Spleen (tissue), 11 donors: ENCODE measurements around the gene CDC42BPG. TPM values are rescaled to one million over a fixed set of nuclear protein-coding genes. Genes with fewer than 3 reads are reported as not detected.

Source experiments
- DNase-seq: peaks from one replicate; pipeline ENCODE4 v3.0.0-alpha.2; 2020
- H3K27ac ChIP-seq, 8 donors: fragments of 200-600 bp; sonication (generic) in 7 of 8; 1 replicate in 4 of 8; 2 replicates in 4 of 8; pipeline versions ENCODE4 v1.5.0 to v1.8.0; 2016 to 2021; ENCODE audit warnings: inconsistent platforms in 4 of 8, mild to moderate bottlenecking in 4 of 8, moderate library complexity in 1 of 8
- H3K27me3 ChIP-seq, 7 donors: fragments of 200-600 bp; sonication (generic) in 6 of 7; replicated peaks in 1 of 7; 1 replicate in 4 of 7; 2 replicates in 3 of 7; pipeline versions ENCODE4 v1.5.0 to v1.8.0; 2016 to 2021; ENCODE audit warnings: inconsistent platforms in 3 of 7, mild to moderate bottlenecking in 1 of 7
- H3K36me3 ChIP-seq, 6 donors: fragments of 200-600 bp; sonication (generic) in 5 of 6; 1 replicate in 4 of 6; 2 replicates in 2 of 6; pipeline versions ENCODE4 v1.5.0 to v1.8.0; 2016 to 2021; ENCODE audit warnings: inconsistent platforms in 2 of 6
- H3K4me1 ChIP-seq, 6 donors: fragments of 200-600 bp; sonication (generic) in 5 of 6; 1 replicate in 3 of 6; 2 replicates in 3 of 6; pipeline versions ENCODE4 v1.5.0 to v1.8.0; 2016 to 2021; ENCODE audit warnings: inconsistent platforms in 3 of 6
- H3K4me3 ChIP-seq, 8 donors: fragments of 200-600 bp; sonication (generic) in 7 of 8; 1 replicate in 4 of 8; 2 replicates in 4 of 8; pipeline versions ENCODE4 v1.5.0 to v1.8.0; 2016 to 2021; ENCODE audit warnings: inconsistent platforms in 4 of 8, mild to moderate bottlenecking in 4 of 8, moderate library complexity in 2 of 8
- H3K9me3 ChIP-seq, 8 donors: fragments of 200-600 bp; sonication (generic) in 7 of 8; 1 replicate in 4 of 8; 2 replicates in 4 of 8; pipeline versions ENCODE4 v1.5.0 to v1.8.0; 2016 to 2021; ENCODE audit warnings: inconsistent platforms in 4 of 8
- CTCF ChIP-seq, 11 experiments: fragments of 200-600 bp in 7 of 11; fragments of 450-650 bp in 4 of 11; sonication (generic) in 4 of 11; IDR thresholded peaks in 8 of 11; conservative IDR thresholded peaks in 3 of 11; 1 replicate in 7 of 11; 2 replicates in 4 of 11; pipeline versions ENCODE4 v1.4.0 to v1.8.0; 2016 to 2021; ENCODE audit warnings: antibody characterized with exemption in 11 of 11, inconsistent platforms in 4 of 11, mild to moderate bottlenecking in 1 of 11
- POLR2A ChIP-seq, 3 donors: fragments of 450-650 bp; IDR thresholded peaks; one replicate each; pipeline ENCODE4 v1.5.1; 2017; ENCODE audit warnings: antibody characterized with exemption in 3 of 3, mild to moderate bottlenecking in 1 of 3
- POLR2AphosphoS5 ChIP-seq, 3 donors: sonication (generic); formaldehyde crosslinking; IDR thresholded peaks; one replicate each; pipeline ENCODE4 v1.5.1; 2017; ENCODE audit warnings: antibody characterized with exemption in 3 of 3
- WGBS, 5 donors: extraction: QIAGEN DNeasy Blood & Tissue Kit in 3 of 5; methylation state at CpG; one replicate each; pipeline versions ENCODE4 v1.1.5 to v1.1.7; 2013 to 2018; 5-methylcytosine and 5-hydroxymethylcytosine counted together
- intact Hi-C: fragments of 100-400 bp; cut with DNase I; formaldehyde crosslinking; loops from one replicate; pipeline ENCODE4 v1.15.0; 2023; ENCODE audit warnings: low total_unique reads
- polyA plus RNA-seq, 3 donors: library from polyadenylated mRNA; stranded (reverse); fragments of 200-250 nt; gene quantifications; one replicate each; pipeline ENCODE4 v1.2.1, GENCODE V29; 2013
- total RNA-seq, 7 donors: library from RNA; depleted of rRNA in 3 of 7; stranded (reverse); fragments of >200 nt in 3 of 7; fragmentation: NEBNext Ultra II Directional in 4 of 7; extraction: Animal tissue kit (Norgen Biotek cat#: 25700) in 4 of 7; gene quantifications; one replicate each; pipeline versions ENCODE4 v1.1.0 to v1.2.1, GENCODE V29; 2016 to 2021
- donor health status: healthy with polysubstance abuse.
- donor health status: DM: no; HTN: no; CAD: no; lungs with moderate emphysema.
- donor health status: DM: no; HTN: no; CAD: no.
- donor health status: Bipolar disorder and iron deficiency.
- donor health status: healthy.
- donor health status: DM: no; HTN: no; CAD: no.
- donor health status: DM: yes; HTN: yes; CAD: no.

Gene CDC42BPG
- total and polyA plus RNA-seq, 10 donors = 0.74 to 4.6 (median 2.5) TPM

DNA sequence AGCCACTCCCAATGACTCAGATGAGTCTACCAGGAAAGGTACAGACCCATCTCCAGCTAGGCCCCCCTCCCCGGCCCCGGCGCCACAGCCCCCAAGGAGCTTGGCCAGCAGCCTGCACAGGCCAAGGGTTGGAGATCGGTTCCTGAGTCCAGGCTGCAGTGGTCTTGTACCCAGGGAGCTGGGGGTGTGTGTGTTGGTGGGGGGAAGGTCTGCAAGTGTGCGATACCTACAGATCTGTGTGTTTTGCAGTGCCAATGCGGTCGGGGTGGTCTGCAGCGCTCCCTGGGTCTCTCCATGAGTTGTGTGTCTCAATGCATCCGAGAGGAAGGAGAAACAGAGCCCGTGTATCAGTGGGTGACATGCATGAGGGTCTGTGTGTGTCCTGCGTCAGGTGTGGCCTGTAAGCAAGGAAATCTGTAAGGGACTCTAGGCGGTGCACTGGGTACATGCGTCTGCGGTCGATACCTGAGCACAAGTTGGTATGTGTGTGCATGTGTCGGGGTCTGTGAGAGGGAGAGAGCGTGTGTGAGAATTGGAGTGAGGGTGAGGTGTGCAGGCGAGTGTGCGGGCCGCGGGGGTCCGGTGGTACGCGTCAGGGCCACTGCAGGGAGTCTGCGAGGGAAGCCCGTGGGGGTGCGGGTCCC is 645 bp downstream of the CDC42BPG start:
- intact Hi-C loops = loop anchor here (10.0 kb wide), 1 partner anchor 59 kb away; no protein-coding TSS in a partner anchor
- Histone ChIP-seq H3K9me3 (no peaks in the 10 kb centered on the region), H3K4me1 (peaks cover 18 to 58% (median 44%) of the 10 kb centered on the region in 6 donors), H3K36me3 (peaks cover 0 to 15% (median 0%) of the 10 kb centered on the region in 6 donors), H3K27ac (peak overlapping the region in 7 of 8 donors; percentile 71 to 91 (median 79)), H3K27me3 (no peaks in the 10 kb centered on the region), H3K4me3 (peak overlapping the region in 7 of 8 donors; percentile 31 to 87 (median 62))
- WGBS, 5 donors = 41 to 60% (median 52%) methylated on average over 24 to 27 of the region's 27 CpGs
- DNase-seq = no peak
- no peak for TF ChIP-seq CTCF (IDR thresholded peaks at IDR 0.05 in 8 of 11, conservative IDR thresholded peaks at IDR 0.05 in 3 of 11)
- TF ChIP-seq POLR2A (IDR thresholded peaks at IDR 0.05) = no peak
- no peak for TF ChIP-seq POLR2AphosphoS5 (IDR thresholded peaks at IDR 0.05)

- Histone ChIP-seq H3K4me3 (no peak overlapping the region), H3K36me3 (peaks cover 0 to 23% (median 0%) of the 10 kb centered on the region in 6 donors), H3K4me1 (peaks cover 11 to 50% (median 36%) of the 10 kb centered on the region in 6 donors), H3K27me3 (no peaks in the 10 kb centered on the region), H3K9me3 (no peaks in the 10 kb centered on the region), H3K27ac (no peak overlapping the region)
- peak; percentile 81 for DNase-seq
- 84 to 88% (median 86%) methylated on average over 11 to 19 of the region's 19 CpGs for WGBS, 5 donors
- TF ChIP-seq CTCF (IDR thresholded peaks at IDR 0.05 in 8 of 11, conservative IDR thresholded peaks at IDR 0.05 in 3 of 11) (no peak), POLR2AphosphoS5 (IDR thresholded peaks at IDR 0.05) (peak in 1 of 3 donors; percentile 32)
- intact Hi-C loops = loop anchor here (10.0 kb wide), 1 partner anchor 58 kb away; no protein-coding TSS in a partner anchor
Measured at GRCh38 chr11:64842851-64843685, 1.4 kb downstream of the CDC42BPG start.

DNA sequence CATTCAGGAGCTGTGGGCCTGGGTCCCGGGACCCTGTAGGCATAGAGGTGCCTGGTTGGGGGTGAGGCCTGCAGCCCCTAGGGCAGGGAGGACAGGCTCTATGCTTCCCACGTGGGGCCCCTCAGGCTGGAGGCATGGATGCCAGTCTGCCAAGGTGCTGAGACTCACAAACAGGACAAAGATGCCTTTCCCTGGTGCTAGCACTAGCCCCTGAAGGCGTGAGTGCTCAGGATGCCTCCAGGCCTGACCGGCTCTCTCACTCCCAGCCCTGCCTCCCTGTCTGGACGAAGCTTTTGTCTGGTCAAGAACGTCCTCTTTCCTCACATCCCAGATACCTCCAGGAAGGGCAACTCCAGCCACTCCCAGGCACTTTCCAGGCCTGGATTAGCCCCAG is 2.1 kb downstream of the CDC42BPG start:
- 83 to 87% (median 84%) methylated on average over 5 to 6 of the region's 6 CpGs for WGBS, 5 donors
- Histone ChIP-seq H3K9me3 (no peaks in the 10 kb centered on the region), H3K4me3 (no peak overlapping the region), H3K36me3 (peaks cover 0 to 26% (median 0%) of the 10 kb centered on the region in 6 donors), H3K27me3 (no peaks in the 10 kb centered on the region), H3K4me1 (peaks cover 4 to 44% (median 29%) of the 10 kb centered on the region in 6 donors), H3K27ac (no peak overlapping the region)
- intact Hi-C loops = loop anchor here (10.0 kb wide), 1 partner anchor 58 kb away; no protein-coding TSS in a partner anchor
- TF ChIP-seq POLR2AphosphoS5 (IDR thresholded peaks at IDR 0.05) = no peak
- no peak for TF ChIP-seq CTCF (IDR thresholded peaks at IDR 0.05 in 8 of 11, conservative IDR thresholded peaks at IDR 0.05 in 3 of 11)
- TF ChIP-seq POLR2A (IDR thresholded peaks at IDR 0.05) = no peak
- peak; percentile 66 for DNase-seq
